GM13977 (cell line): Measurements from ENCODE around the gene ZMIZ1.

Experiments used
- DNase-seq: peaks from one replicate; pipeline ENCODE4 v3.0.0; 2012; ENCODE audit warnings: low spot score
- in situ Hi-C: fragments of 300-500 bp; cut with MboI; formaldehyde crosslinking; loops from one replicate; pipeline ENCODE4 v1.12.0; 2022; ENCODE audit warnings: low sequenced_read_pairs, low pct_unique_long_range_greater_than_20kb, mixed read lengths, inconsistent platforms; ENCODE audit not compliant: unreplicated experiment
- TF ChIP-seq, protein P1 (sequence below): IDR thresholded peaks from 2 replicates; pipeline ENCODE4 v1.5.1; 2012; ENCODE audit warnings: mild to moderate bottlenecking, control low read depth; ENCODE audit not compliant: insufficient read depth; ENCODE audit errors: extremely low read depth, missing control alignments

ZMIZ1 gene

DNA sequence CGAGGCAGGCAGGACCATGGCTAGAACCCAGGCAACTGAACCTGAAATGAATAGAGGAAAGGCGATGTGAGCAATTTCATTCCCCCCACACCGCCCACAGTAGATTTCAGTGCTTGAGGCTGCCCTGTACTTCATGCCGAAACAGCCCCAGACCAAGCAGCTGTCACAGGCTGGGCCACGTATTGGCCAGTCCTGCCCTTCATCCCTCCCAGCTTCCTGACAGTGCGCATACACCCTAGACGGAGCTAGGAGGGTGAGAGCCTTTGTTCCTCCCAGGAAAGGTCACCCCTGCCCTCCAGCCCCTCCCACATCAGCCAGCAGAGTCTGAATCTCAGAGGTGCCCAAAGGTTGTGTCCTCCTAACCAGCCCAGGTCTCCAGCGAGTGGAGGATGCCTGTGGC lies 98.8 kb downstream of the ZMIZ1 start:
- in situ Hi-C loops = no loop called here
- TF ChIP-seq, protein P1, sequence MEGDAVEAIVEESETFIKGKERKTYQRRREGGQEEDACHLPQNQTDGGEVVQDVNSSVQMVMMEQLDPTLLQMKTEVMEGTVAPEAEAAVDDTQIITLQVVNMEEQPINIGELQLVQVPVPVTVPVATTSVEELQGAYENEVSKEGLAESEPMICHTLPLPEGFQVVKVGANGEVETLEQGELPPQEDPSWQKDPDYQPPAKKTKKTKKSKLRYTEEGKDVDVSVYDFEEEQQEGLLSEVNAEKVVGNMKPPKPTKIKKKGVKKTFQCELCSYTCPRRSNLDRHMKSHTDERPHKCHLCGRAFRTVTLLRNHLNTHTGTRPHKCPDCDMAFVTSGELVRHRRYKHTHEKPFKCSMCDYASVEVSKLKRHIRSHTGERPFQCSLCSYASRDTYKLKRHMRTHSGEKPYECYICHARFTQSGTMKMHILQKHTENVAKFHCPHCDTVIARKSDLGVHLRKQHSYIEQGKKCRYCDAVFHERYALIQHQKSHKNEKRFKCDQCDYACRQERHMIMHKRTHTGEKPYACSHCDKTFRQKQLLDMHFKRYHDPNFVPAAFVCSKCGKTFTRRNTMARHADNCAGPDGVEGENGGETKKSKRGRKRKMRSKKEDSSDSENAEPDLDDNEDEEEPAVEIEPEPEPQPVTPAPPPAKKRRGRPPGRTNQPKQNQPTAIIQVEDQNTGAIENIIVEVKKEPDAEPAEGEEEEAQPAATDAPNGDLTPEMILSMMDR = no peak
- DNase-seq = no peak

DNA sequence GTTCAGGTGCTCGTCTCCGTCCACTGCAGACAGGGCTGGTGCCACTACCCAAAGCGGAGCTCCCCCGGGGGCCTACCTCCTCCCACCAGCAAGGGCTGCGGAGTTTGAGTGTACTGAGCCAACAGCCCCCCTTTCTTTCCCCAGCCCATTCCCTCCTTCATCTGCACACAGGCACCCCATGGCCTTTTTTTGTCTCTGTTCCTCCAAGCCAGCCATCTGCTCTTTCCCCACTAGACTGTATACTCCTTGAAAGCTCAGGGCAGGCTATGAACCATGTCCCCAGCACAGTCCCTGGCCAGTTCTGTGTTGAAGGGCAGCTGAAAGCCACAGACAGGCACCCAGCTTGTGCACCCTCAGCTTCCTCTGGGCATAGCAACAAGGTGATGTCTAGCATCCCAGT lies 99.4 kb downstream of the ZMIZ1 start:
- TF ChIP-seq, protein P1 = no peak
- in situ Hi-C loops = no loop called here
- no peak for DNase-seq

DNA sequence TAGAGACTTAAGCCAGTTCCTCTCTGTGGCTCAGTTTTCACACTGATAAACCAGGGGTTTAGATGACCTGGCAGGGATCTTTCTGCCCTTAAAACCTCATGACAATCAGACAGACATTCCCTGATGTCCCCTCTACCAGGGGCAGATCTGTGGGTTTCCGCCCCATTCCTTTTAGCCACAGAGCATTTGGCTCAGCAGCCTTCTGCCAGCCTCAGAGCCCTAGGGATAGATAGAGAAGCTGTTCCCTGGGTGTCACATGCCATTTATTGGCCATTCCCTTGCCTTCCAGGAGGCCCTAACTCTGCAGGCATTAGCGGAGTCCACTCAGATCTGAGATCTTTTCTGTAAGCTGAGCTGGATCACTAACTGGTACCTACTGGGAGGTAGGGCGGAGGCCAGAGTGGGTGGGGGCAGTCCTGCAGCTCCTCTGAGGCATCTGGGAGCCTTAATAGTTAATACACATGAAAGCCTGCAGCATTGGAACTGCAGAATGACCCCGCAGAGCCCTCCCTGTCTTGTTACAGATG lies 101.5 kb downstream of the ZMIZ1 start:
- in situ Hi-C loops = no loop called here
- TF ChIP-seq, protein P1 = no peak
- no peak for DNase-seq

DNA sequence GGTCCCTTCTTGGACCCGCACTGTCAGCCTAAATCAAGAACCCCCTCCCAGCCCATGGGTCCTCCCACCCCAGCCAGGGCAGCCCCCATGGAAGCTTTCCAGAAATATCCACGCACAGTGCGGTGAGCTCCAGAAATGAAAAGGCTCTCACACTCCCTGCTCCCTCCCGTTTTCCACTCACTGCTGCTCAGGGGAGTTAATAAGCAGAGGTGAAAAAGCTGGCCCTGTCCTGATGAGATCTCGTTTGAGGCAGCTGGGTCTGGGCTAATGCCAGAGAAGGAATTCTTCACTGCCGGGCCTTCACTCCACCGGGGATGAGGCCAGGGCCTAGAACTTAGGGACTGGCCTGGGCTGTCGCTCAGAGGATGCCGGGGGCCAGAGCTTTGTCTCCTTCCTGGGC lies 102.2 kb downstream of the ZMIZ1 start:
- TF ChIP-seq, protein P1 = no peak
- in situ Hi-C loops = no loop called here
- no peak for DNase-seq

DNA sequence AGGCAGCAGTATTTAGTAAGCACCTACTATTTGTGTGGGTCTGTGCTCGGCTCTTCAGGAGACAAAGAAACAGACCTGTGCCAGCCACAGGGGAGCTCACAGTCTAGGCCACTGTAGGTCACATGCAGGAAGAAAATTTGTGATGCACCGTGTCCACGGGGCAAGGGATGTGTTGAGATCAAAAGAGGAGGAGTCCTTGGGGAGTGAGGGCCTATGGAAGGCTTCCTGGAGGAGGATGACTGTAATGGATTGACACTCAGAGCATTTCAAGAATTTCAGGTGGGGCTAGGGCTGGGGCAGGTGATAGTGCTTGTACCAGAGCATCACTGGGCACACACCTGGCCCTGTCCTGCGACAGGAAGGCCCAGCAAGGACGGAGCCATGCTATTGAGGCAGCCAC lies 102.7 kb downstream of the ZMIZ1 start:
- in situ Hi-C loops = no loop called here

DNA sequence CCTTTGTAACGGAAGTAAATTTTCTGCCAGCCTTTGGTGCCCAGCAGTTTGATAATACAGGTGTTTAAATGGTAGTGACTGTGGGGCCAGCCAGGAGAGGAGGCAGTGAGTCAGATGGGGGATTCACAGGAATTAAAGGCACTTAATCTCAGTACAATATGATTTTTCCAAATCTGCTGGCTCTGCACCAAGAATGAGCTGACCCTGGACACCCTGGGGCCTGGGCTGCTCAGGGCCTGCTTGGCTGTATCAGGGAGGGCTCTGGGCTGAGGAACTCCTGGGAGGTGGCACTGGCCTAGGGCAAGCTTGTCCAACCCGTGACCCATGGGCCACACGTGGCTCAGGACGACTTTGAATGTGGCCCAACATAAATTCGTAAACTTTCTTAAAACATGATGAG lies 104.1 kb downstream of the ZMIZ1 start:
- TF ChIP-seq, protein P1 = no peak
- in situ Hi-C loops = no loop called here

More for the DNA sequence above, 102.7 kb downstream of the ZMIZ1 start:
- DNase-seq = no peak
- TF ChIP-seq, protein P1 = no peak

DNA sequence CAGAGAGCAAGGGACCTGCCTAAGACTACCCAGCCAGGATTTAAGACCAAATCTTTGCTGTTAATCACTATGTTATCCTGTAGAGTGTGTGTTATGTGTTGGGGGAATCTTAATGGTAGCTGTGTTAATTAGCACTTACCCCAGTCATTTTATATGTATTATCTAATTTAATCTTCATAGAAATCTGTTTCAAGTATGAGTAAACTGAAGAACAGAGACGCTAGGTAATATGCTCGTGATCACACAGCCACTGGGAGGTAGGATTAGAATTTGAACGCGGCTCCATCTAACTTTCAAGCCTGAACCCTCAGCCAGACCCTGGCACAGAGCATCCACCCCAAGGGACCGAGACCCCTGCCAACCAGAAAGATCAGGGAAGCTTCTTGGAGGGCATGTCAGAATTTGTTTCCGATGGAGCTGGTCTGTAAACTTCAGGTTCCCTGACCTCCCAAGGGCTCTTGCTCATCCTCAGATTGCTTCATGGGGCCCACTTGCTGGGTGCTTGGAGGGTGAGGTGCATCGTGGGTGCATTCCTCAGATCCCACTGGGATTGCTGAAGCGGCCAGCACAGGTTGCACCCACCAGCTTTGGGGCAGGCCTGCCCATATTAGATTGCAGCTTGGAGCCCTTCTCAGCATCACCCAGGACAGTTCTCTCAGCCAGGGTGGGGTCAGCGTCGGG lies 105.0 kb downstream of the ZMIZ1 start:
- in situ Hi-C loops = no loop called here
- DNase-seq = no peak
- TF ChIP-seq, protein P1 = no peak

More for the DNA sequence above, 104.1 kb downstream of the ZMIZ1 start:
- DNase-seq = no peak
